GM10248 (cell line): ENCODE data around the gene BTG4.

Experiments
- CTCF ChIA-PET: fragments of 300-600 bp; sonication (Branson Sonifier 250); formaldehyde crosslinking; extraction: SDS; loops from one replicate; lab custom pipeline; 2021; ENCODE audit warnings: antibody characterized with exemption; lab: Yijun Ruan, JAX
- POLR2A ChIA-PET: fragments of 350-650 bp; sonication (Branson Sonifier 250); formaldehyde crosslinking; extraction: SDS; loops from one replicate; lab custom pipeline; 2020; ENCODE audit warnings: antibody characterized with exemption; lab: Yijun Ruan, JAX
- DNase-seq: peaks from one replicate; pipeline ENCODE4 v3.0.0; 2012; ENCODE audit errors: extremely low spot score
- CTCF ChIP-seq: IDR thresholded peaks from 2 replicates; pipeline ENCODE4 v1.5.1; 2012; ENCODE audit warnings: mild to moderate bottlenecking, low read depth; ENCODE audit errors: extremely low read depth, missing control alignments, control extremely low read depth

Gene BTG4

GRCh38 chr11:111512296-111513239, at the start of gene BTG4:
TSS of gene BTG4 (minus strand) at chr11:111512386. CDS start at chr11:111498776, 13,610 bp downstream.
- CTCF ChIA-PET: interaction anchor here (1.3 to 1.8 kb wide), 2 partner anchors 18 to 29 kb away, joined by 4 read pairs; no protein-coding TSS in a partner anchor

GRCh38 chr11:111561791-111562325, 49.7 kb upstream of the BTG4 start:
- ChIA-PET CTCF (interaction anchor here (0.7 to 2.7 kb wide), 4 partner anchors 23 to 280 kb away, joined by 3 to 10 read pairs (median 3); no protein-coding TSS in a partner anchor), POLR2A (interaction anchor here (0.6 kb wide), 1 partner anchor 453 kb away, joined by 4 read pairs; no protein-coding TSS in a partner anchor)
- no peak for DNase-seq
- no peak for TF ChIP-seq CTCF

More at GRCh38 chr11:111512296-111513239, at the start of gene BTG4:
- TF ChIP-seq CTCF: no peak
- POLR2A ChIA-PET: no interaction called here
- peak; percentile 28 for DNase-seq

GRCh38 chr11:111561306-111561705, 49.1 kb upstream of the BTG4 start:
- DNase-seq: no peak
- no peak for TF ChIP-seq CTCF
- ChIA-PET CTCF (interaction anchor here (0.7 to 2.7 kb wide), 5 partner anchors 10 to 281 kb away, joined by 3 to 10 read pairs (median 3); no protein-coding TSS in a partner anchor), POLR2A (no interaction called here)

GRCh38 chr11:111560800-111561199, 48.6 kb upstream of the BTG4 start:
- CTCF ChIA-PET: interaction anchor here (1.0 to 2.7 kb wide), 6 partner anchors 11 to 281 kb away, joined by 3 to 10 read pairs (median 4); no protein-coding TSS in a partner anchor
- POLR2A ChIA-PET: no interaction called here
- DNase-seq: no peak
- no peak for TF ChIP-seq CTCF

GRCh38 chr11:111559800-111560464, 47.7 kb upstream of the BTG4 start:
- CTCF ChIA-PET: interaction anchor here (1.0 to 2.7 kb wide), 5 partner anchors 12 to 282 kb away, joined by 3 to 10 read pairs (median 4); no protein-coding TSS in a partner anchor
- DNase-seq: no peak
- POLR2A ChIA-PET: no interaction called here
- no peak for TF ChIP-seq CTCF
